Umbilical cord (tissue), 2 donors: Measurements from ENCODE around the gene MAP2K4. TPM values are rescaled to one million over a fixed set of nuclear protein-coding genes. Genes with fewer than 3 reads are reported as not detected.

Experiments used
- DNase-seq: peaks from one replicate; pipeline ENCODE4 v3.0.0-alpha.2; 2015; ENCODE audit warnings: low spot score
- total RNA-seq: library from RNA; depleted of rRNA; stranded (reverse); fragments of >200 nt; gene quantifications from one replicate; pipeline ENCODE4 v1.2.3, GENCODE V29; 2014; ENCODE audit warnings: low replicate concordance; ENCODE audit not compliant: insufficient read depth

MAP2K4 gene
- total RNA-seq, 1 donor from 2014 or later = 84.0 TPM

GRCh38 chr17:12037970-12038369, 17.3 kb downstream of the MAP2K4 start:
- no peak for DNase-seq

- DNase-seq = no peak
Observed at GRCh38 chr17:12040478-12040877, 19.8 kb downstream of the MAP2K4 start.

GRCh38 chr17:12041312-12041711, 20.6 kb downstream of the MAP2K4 start:
- DNase-seq = no peak

- DNase-seq = no peak
Observed at GRCh38 chr17:12043702-12044101, 23.0 kb downstream of the MAP2K4 start.

GRCh38 chr17:12046786-12047185, 26.1 kb downstream of the MAP2K4 start:
- DNase-seq = no peak

GRCh38 chr17:12047681-12048376, 27.2 kb downstream of the MAP2K4 start:
- DNase-seq = no peak

- DNase-seq = no peak
Observed at GRCh38 chr17:12048843-12049473, 28.3 kb downstream of the MAP2K4 start.

- no peak for DNase-seq
Observed at GRCh38 chr17:12050646-12051225, 30.1 kb downstream of the MAP2K4 start.

GRCh38 chr17:12053552-12053951, 32.9 kb downstream of the MAP2K4 start:
- DNase-seq = peak; percentile 26

- no peak for DNase-seq
Observed at GRCh38 chr17:12055889-12056288, 35.2 kb downstream of the MAP2K4 start.

- DNase-seq = no peak
Observed at GRCh38 chr17:12057520-12057919, 36.8 kb downstream of the MAP2K4 start.

GRCh38 chr17:12058535-12058934, 37.9 kb downstream of the MAP2K4 start:
- DNase-seq = peak; percentile 54

- DNase-seq = no peak
Observed at GRCh38 chr17:12062249-12062648, 41.6 kb downstream of the MAP2K4 start.

GRCh38 chr17:12064395-12064794, 43.7 kb downstream of the MAP2K4 start:
- DNase-seq = no peak

GRCh38 chr17:12067485-12067884, 46.8 kb downstream of the MAP2K4 start:
- DNase-seq = no peak

- DNase-seq = no peak
Observed at GRCh38 chr17:12068946-12069345, 48.3 kb downstream of the MAP2K4 start.

GRCh38 chr17:12070561-12070960, 49.9 kb downstream of the MAP2K4 start:
- no peak for DNase-seq

- DNase-seq = no peak
Observed at GRCh38 chr17:12074346-12074745, 53.7 kb downstream of the MAP2K4 start.

GRCh38 chr17:12077773-12078172, 57.1 kb downstream of the MAP2K4 start:
- DNase-seq = no peak

GRCh38 chr17:12078791-12079190, 58.1 kb downstream of the MAP2K4 start:
- DNase-seq = no peak

- DNase-seq = no peak
Observed at GRCh38 chr17:12081720-12082119, 61.0 kb downstream of the MAP2K4 start.

GRCh38 chr17:12085076-12085949, 64.6 kb downstream of the MAP2K4 start:
- DNase-seq = no peak
